Type B pancreatic cell (in vitro differentiated cells): ENCODE results near the gene TTLL11. TPM values are rescaled to one million over a fixed set of nuclear protein-coding genes. Genes with fewer than 3 reads are reported as not detected.

Experiments used
- DNase-seq: peaks from one replicate; pipeline ENCODE4 v3.0.0; 2021; ENCODE audit warnings: mixed read lengths; ENCODE audit not compliant: unreplicated experiment; ENCODE audit errors: extremely low spot score
- H3K27ac Mint-ChIP-seq: 2 replicates; pipeline ENCODE4 v1.8.0; 2021; ENCODE audit warnings: mild to moderate bottlenecking, mixed read lengths
- H3K27me3 Mint-ChIP-seq: 2 replicates; pipeline ENCODE4 v1.8.0; 2021; ENCODE audit warnings: mixed read lengths
- H3K36me3 Mint-ChIP-seq: 2 replicates; pipeline ENCODE4 v1.8.0; 2021; ENCODE audit warnings: mixed read lengths
- H3K4me1 Mint-ChIP-seq: one replicate; pipeline ENCODE4 v1.8.0; 2021; ENCODE audit warnings: mixed read lengths; ENCODE audit not compliant: unreplicated experiment
- H3K4me3 Mint-ChIP-seq: 2 replicates; pipeline ENCODE4 v1.8.0; 2021; ENCODE audit warnings: mild to moderate bottlenecking, mixed read lengths
- H3K9me3 Mint-ChIP-seq: 2 replicates; pipeline ENCODE4 v1.8.0; 2021; ENCODE audit warnings: mixed read lengths
- total RNA-seq: library from RNA; stranded (reverse); gene quantifications from 2 replicates; pipeline ENCODE4 v1.2.1, GENCODE V29; 2021; ENCODE audit warnings: low replicate concordance
- TF ChIP-seq, protein P1 (sequence below): fragments of 200-600 bp; sonication (generic); conservative IDR thresholded peaks from 2 replicates; pipeline ENCODE4 v1.5.0; 2021; ENCODE audit warnings: antibody characterized with exemption, mild to moderate bottlenecking

TTLL11 gene
- total RNA-seq, 1 donor from 2014 or later, result 8.6 TPM

DNA sequence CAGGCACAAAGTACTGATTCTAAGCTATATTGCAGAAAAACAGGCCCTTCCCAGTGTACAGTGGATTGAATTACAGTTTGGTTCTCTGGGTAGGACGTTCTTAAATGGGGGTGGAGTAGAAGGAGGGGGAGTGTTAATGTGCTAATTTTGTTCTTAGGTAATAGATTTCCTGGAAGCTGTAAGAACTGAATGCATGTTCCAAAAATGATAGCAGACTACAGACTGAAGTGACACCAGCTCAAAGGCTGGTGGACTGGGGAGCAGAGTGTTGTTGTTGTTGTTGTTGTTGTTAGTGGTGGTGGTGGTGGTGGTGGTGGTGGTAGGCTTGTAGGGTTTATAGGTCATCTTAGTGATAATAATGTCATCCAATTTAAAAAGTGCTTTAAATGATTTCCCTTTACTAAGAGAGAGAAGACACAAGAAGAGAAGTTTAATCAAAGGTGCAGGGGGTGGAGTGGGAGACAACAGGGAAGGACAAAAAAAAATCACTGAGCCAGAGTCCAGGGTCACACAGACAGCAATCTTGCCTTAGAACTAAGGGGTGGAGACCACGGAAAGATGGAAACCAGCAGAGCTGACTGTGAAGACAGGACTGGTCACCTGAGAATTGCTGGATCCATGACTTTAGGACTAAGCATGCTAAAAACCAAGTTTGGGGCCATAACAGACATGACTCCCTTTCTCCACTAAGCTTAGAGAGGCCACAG lies 27.0 kb downstream of the TTLL11 start:
- Mint-ChIP-seq H3K4me3 (no peak overlapping the region), H3K27me3 (no peaks in the 10 kb centered on the region), H3K9me3 (no peaks in the 10 kb centered on the region), H3K27ac (no peak overlapping the region), H3K4me1 (no peaks in the 10 kb centered on the region), H3K36me3 (no peaks in the 10 kb centered on the region)
- TF ChIP-seq, protein P1, sequence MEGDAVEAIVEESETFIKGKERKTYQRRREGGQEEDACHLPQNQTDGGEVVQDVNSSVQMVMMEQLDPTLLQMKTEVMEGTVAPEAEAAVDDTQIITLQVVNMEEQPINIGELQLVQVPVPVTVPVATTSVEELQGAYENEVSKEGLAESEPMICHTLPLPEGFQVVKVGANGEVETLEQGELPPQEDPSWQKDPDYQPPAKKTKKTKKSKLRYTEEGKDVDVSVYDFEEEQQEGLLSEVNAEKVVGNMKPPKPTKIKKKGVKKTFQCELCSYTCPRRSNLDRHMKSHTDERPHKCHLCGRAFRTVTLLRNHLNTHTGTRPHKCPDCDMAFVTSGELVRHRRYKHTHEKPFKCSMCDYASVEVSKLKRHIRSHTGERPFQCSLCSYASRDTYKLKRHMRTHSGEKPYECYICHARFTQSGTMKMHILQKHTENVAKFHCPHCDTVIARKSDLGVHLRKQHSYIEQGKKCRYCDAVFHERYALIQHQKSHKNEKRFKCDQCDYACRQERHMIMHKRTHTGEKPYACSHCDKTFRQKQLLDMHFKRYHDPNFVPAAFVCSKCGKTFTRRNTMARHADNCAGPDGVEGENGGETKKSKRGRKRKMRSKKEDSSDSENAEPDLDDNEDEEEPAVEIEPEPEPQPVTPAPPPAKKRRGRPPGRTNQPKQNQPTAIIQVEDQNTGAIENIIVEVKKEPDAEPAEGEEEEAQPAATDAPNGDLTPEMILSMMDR, result no peak
- no peak for DNase-seq

DNA sequence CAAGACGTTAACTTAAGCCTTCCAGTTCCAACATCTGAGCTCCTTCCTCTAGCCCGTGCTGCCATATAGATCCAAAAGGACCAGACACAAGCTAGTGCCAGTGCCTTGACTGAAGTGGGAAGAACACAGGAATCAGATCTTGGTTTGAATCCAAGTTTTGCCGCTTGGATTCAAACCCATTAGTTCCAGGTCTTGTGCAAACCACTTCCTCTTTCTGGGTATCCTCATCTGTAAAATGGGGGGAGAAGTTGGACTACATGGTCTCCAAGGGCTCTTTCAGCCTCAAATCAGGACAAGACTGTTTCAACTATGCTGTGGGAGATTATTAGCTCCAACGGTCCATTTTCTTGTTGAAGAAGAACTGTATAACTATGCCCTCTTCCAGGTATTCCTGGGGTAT lies 32.6 kb downstream of the TTLL11 start:
- Mint-ChIP-seq H3K9me3 (no peaks in the 10 kb centered on the region), H3K4me3 (no peak overlapping the region), H3K27ac (no peak overlapping the region), H3K36me3 (no peaks in the 10 kb centered on the region), H3K4me1 (no peaks in the 10 kb centered on the region), H3K27me3 (no peaks in the 10 kb centered on the region)
- no peak for DNase-seq
- TF ChIP-seq, protein P1, result no peak

GRCh38 chr9:122059955-122060324 lies 33.2 kb downstream of the TTLL11 start:
- Mint-ChIP-seq H3K4me1 (no peaks in the 10 kb centered on the region), H3K4me3 (no peak overlapping the region), H3K27me3 (no peaks in the 10 kb centered on the region), H3K36me3 (no peaks in the 10 kb centered on the region), H3K9me3 (no peaks in the 10 kb centered on the region), H3K27ac (no peak overlapping the region)
- no peak for DNase-seq
- TF ChIP-seq, protein P1, result no peak

DNA sequence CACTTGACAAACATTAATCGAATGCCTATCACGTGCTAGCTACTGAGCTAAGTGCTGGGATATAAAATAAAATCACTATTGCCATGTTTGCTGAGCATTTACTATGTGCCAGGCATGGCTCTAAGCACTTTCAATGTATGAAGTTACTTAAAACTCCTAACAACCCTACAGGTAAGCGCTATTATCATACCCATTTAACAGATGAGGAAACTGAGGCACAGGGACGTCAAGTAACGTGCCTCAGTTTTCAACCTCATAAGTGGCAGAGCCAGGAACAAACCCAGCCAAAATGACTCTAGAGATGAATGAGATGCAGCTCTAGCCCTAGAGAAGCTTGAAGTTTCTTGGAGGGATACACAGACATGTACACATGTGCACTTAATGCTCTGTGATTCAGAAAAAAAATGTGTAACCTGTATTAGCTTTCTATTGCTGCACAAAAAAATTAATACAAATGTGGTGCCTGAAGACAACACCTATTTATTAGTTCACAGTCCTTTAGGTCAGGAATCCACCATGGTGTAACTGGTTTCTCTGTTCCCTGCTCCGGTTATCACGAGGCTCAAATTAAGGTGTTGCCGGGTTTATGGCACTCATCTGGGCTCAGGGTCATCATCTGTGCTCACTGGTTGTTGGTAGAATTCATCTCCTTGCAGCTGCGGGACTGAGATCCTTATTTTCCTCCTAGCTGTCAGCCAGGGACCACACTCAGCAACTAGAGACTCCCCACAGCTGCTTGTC lies 33.7 kb downstream of the TTLL11 start:
- H3K9me3 Mint-ChIP-seq, result no peaks in the 10 kb centered on the region
- H3K4me1 Mint-ChIP-seq, result no peaks in the 10 kb centered on the region
- no peaks in the 10 kb centered on the region for H3K36me3 Mint-ChIP-seq
- H3K4me3 Mint-ChIP-seq, result no peak overlapping the region
- no peaks in the 10 kb centered on the region for H3K27me3 Mint-ChIP-seq
- TF ChIP-seq, protein P1, result no peak
- no peak for DNase-seq
- H3K27ac Mint-ChIP-seq, result no peak overlapping the region

- TF ChIP-seq, protein P1, result no peak
- Mint-ChIP-seq H3K4me1 (peaks cover 3% of the 10 kb centered on the region), H3K27ac (no peak overlapping the region), H3K9me3 (no peaks in the 10 kb centered on the region), H3K36me3 (no peaks in the 10 kb centered on the region), H3K4me3 (no peak overlapping the region), H3K27me3 (no peaks in the 10 kb centered on the region)
- no peak for DNase-seq
These were observed 34.4 kb downstream of the TTLL11 start for GRCh38 chr9:122058709-122059108.
